Heart left ventricle (tissue), 13 donors: Measurements from ENCODE around the gene ADPRHL1.

Source experiments
- CTCF ChIP-seq, 12 donors: fragments of 200-600 bp; sonication (generic) in 4 of 12; IDR thresholded peaks; one replicate each; pipeline versions ENCODE4 v1.5.0 to v1.8.0; 2018 to 2022; ENCODE audit warnings: antibody characterized with exemption in 12 of 12, mild to moderate bottlenecking in 5 of 12
- POLR2A ChIP-seq, 2 donors: fragments of 450-650 bp; IDR thresholded peaks; one replicate each; pipeline ENCODE4 v1.6.1; 2017; ENCODE audit warnings: antibody characterized with exemption in 2 of 2, mild to moderate bottlenecking in 2 of 2, moderate library complexity in 2 of 2
- donor health status: ischemic (EF 13 %, LVEDD 7.1; RV severe dilation, severe dysfunction).
- donor health status: DM: no; HTN: yes; CAD: no.
- donor health status: DM: no; HTN: no; CAD: no.
- donor health status: ischemic (EF 25% LVEDD 6.9; RV normal size, moderate dysfunction).
- donor health status: ischemic (EF 25% LVEDD 5.7; RV mildly dilated, moderate dysfunction).
- donor health status: ischemic (EF 35%, LVEDD 5.7; RV mildly dilated, moderate dysfunction).
- donor health status: nonischemic (EF 11% LVEDD 7.7; RV severe dilation, severe dysfunction).
- donor health status: DM: yes; HTN: yes; CAD: no.
- donor health status: PGD.
- donor health status: ischemic (EF 29% LVEDD 5.4; RV normal size, mild dysfunction).
- donor health status: nonischemic (EF 23%, LVEDD 6.1; RV moderate dilation, normal function).

GRCh38 chr13:113447596-113447995 is 5.7 kb downstream of the ADPRHL1 start:
- TF ChIP-seq CTCF (IDR thresholded peaks at IDR 0.05) (no peak), POLR2A (IDR thresholded peaks at IDR 0.05) (no peak)
